GM12878 (cell line): ENCODE results near the gene PRRC2B. TPM values are rescaled to one million over a fixed set of nuclear protein-coding genes. Genes with fewer than 3 reads are reported as not detected.

Experiments used
- ATAC-seq: fragments of 200-7000 bp; cut with Tn5 transposase; 3 replicates; pipeline ENCODE4 v1.9.1; 2020; ENCODE audit warnings: mild to moderate bottlenecking, moderate library complexity
- BruUV-seq: library from RNA; stranded (reverse); fragments of 400-500 nt; replicated peaks from 2 replicates; lab custom pipeline; 2021; lab: Mats Ljungman, UMichigan
- CTCF ChIA-PET: fragments of 300-600 bp; sonication (Branson Sonifier 250); formaldehyde crosslinking; extraction: SDS; loops from one replicate; lab custom pipeline; 2021; ENCODE audit warnings: inconsistent platforms; lab: Yijun Ruan, JAX
- POLR2A ChIA-PET: fragments of 350-600 bp; formaldehyde crosslinking; extraction: SDS; loops from one replicate; lab custom pipeline; 2021; ENCODE audit warnings: inconsistent platforms; lab: Charles Lee
- RAD21 ChIA-PET: fragments of 300-600 bp; sonication (Branson Sonifier 250); formaldehyde crosslinking; loops from one replicate; lab custom pipeline; 2023; ENCODE audit warnings: antibody characterized with exemption; ENCODE audit not compliant: unreplicated experiment; lab: Charles Lee
- SMC1A ChIA-PET: fragments of 300-600 bp; sonication (Branson Sonifier 250); formaldehyde crosslinking; loops from one replicate; lab custom pipeline; 2023; ENCODE audit not compliant: unreplicated experiment, uncharacterized antibody; lab: Charles Lee
- DNase-seq: peaks from one replicate; pipeline ENCODE4 v3.0.0-alpha.2; 2011; ENCODE audit warnings: low read depth, low spot score
- FAIRE-seq: peaks from 3 replicates; lab custom pipeline; 2011; peaks lifted over from hg19 to GRCh38; lab: Jason Lieb, UNC
- H2AFZ ChIP-seq: 2 replicates; pipeline ENCODE4 v1.6.0; 2011; ENCODE audit warnings: low read depth, low read length, control low read depth; ENCODE audit not compliant: control insufficient read depth
- H3K27ac ChIP-seq: 2 replicates; pipeline ENCODE4 v1.5.1; 2011; ENCODE audit warnings: control low read depth; ENCODE audit not compliant: control insufficient read depth, insufficient read depth
- H3K27me3 ChIP-seq, 2 experiments: replicated peaks in 1 of 2; 2 replicates each; pipeline versions ENCODE4 v1.6.0 to v1.6.1; 2011; ENCODE audit warnings: low read length in 1 of 2; ENCODE audit not compliant: control insufficient read depth in 2 of 2, insufficient read depth in 2 of 2
- H3K36me3 ChIP-seq, 2 experiments: 2 replicates each; pipeline ENCODE4 v1.5.1; 2011; ENCODE audit warnings: low read length in 1 of 2; ENCODE audit not compliant: control insufficient read depth in 2 of 2, insufficient read depth in 2 of 2
- H3K4me1 ChIP-seq: 2 replicates; pipeline ENCODE4 v1.6.1; 2011; ENCODE audit warnings: mild to moderate bottlenecking, low read length, moderate library complexity, mixed read lengths; ENCODE audit not compliant: control insufficient read depth, insufficient read depth
- H3K4me2 ChIP-seq: 2 replicates; pipeline ENCODE4 v1.6.0; 2011; ENCODE audit warnings: control low read depth; ENCODE audit not compliant: control insufficient read depth, insufficient read depth
- H3K4me3 ChIP-seq: fragments of 200-600 bp; sonication (generic); 2 replicates; pipeline ENCODE4 v1.5.1; 2016
- H3K79me2 ChIP-seq: 2 replicates; pipeline ENCODE4 v1.6.0; 2011; ENCODE audit warnings: low read length; ENCODE audit not compliant: control insufficient read depth, insufficient read depth
- H3K9ac ChIP-seq: 2 replicates; pipeline ENCODE4 v1.8.0; 2011; ENCODE audit warnings: low read length, control low read depth, mixed read lengths; ENCODE audit not compliant: control insufficient read depth, insufficient read depth
- H3K9me3 ChIP-seq: replicated peaks from 3 replicates; pipeline ENCODE4 v1.5.1; 2011; ENCODE audit warnings: mild to moderate bottlenecking, low read length; ENCODE audit not compliant: control insufficient read depth, insufficient read depth
- H4K20me1 ChIP-seq: 2 replicates; pipeline ENCODE4 v1.6.0; 2011; ENCODE audit not compliant: control insufficient read depth, insufficient read depth
- BHLHE40 ChIP-seq, 2 experiments: fragments of 450-650 bp in 1 of 2; IDR thresholded peaks; 2 replicates each; pipeline ENCODE4 v1.6.1; 2011 to 2017; ENCODE audit warnings: low read depth in 2 of 2, borderline replicate concordance in 1 of 2, improper control_type of control experiment in 1 of 2, low read length in 1 of 2, mild to moderate bottlenecking in 1 of 2
- CBX5 ChIP-seq: sonication (generic); IDR thresholded peaks from 2 replicates; pipeline ENCODE4 v1.6.1; 2016; ENCODE audit warnings: low read depth, moderate library complexity, mild to moderate bottlenecking, inconsistent platforms
- EED ChIP-seq: sonication (generic); IDR thresholded peaks from 2 replicates; pipeline ENCODE4 v1.6.1; 2016; ENCODE audit warnings: antibody characterized with exemption, low read depth
- EGR1 ChIP-seq, 2 experiments: IDR thresholded peaks; 1 replicate in 1 of 2; 2 replicates in 1 of 2; pipeline ENCODE4 v1.6.1; 2011 to 2012; ENCODE audit warnings: low read depth in 2 of 2, low read length in 2 of 2, borderline replicate concordance in 1 of 2, mild to moderate bottlenecking in 1 of 2, moderate library complexity in 1 of 2
- NFIC ChIP-seq: IDR thresholded peaks from 2 replicates; pipeline ENCODE4 v1.6.1; 2012; ENCODE audit warnings: low read depth, mild to moderate bottlenecking, inconsistent platforms, low read length, moderate library complexity
- NR2C2 ChIP-seq: IDR thresholded peaks from 2 replicates; pipeline ENCODE4 v1.6.1; 2011; ENCODE audit warnings: borderline replicate concordance, low read depth; ENCODE audit not compliant: control insufficient read depth, insufficient read length
- POLR2A ChIP-seq: IDR thresholded peaks from 2 replicates; pipeline ENCODE4 v1.6.1; 2011; ENCODE audit warnings: low read depth, mild to moderate bottlenecking, low read length
- POLR2AphosphoS5 ChIP-seq: IDR thresholded peaks from 2 replicates; pipeline ENCODE4 v1.6.1; 2011; ENCODE audit warnings: mild to moderate bottlenecking, low read length, inconsistent platforms
- RAD51 ChIP-seq: fragments of 450-650 bp; IDR thresholded peaks from 2 replicates; pipeline ENCODE4 v1.6.1; 2016; ENCODE audit warnings: moderate library complexity, mild to moderate bottlenecking, inconsistent platforms
- RBBP5 ChIP-seq: fragments of 200-600 bp; sonication (generic); conservative IDR thresholded peaks from 2 replicates; pipeline ENCODE4 v1.6.1; 2016
- SMAD1 ChIP-seq: fragments of 450-650 bp; IDR thresholded peaks from 2 replicates; pipeline ENCODE4 v1.6.1; 2018; ENCODE audit warnings: mild to moderate bottlenecking, low read depth; ENCODE audit not compliant: partially characterized antibody
- SPI1 ChIP-seq: IDR thresholded peaks from 2 replicates; pipeline ENCODE4 v1.6.1; 2011; ENCODE audit warnings: low read depth, mild to moderate bottlenecking, low read length, moderate library complexity, borderline replicate concordance; ENCODE audit not compliant: insufficient read depth
- ZNF24 ChIP-seq: fragments of 450-650 bp; IDR thresholded peaks from 2 replicates; pipeline ENCODE4 v1.6.1; 2017; ENCODE audit warnings: antibody characterized with exemption, mild to moderate bottlenecking
- WGBS: methylation state at CpG from one replicate; pipeline ENCODE4 v1.1.6; 2016; ENCODE audit warnings: low lambda C conversion rate; ENCODE audit not compliant: insufficient replicate concordance, insufficient coverage; ENCODE audit errors: missing lambda C conversion rate; 5-methylcytosine and 5-hydroxymethylcytosine counted together
- in situ Hi-C: fragments of 300-500 bp; cut with MboI; formaldehyde crosslinking; loops from 9 replicates; pipeline ENCODE4 v1.14.3; 2018; ENCODE audit warnings: mixed read lengths
- intact Hi-C: fragments of 100-400 bp; cut with micrococcal nuclease; formaldehyde crosslinking; loops from one replicate; pipeline ENCODE4 v1.14.2; 2022; ENCODE audit not compliant: unreplicated experiment
- polyA plus RNA-seq, 11 experiments: library from polyadenylated mRNA; depleted of rRNA in 4 of 11; unstranded in 6 of 11; stranded (reverse) in 5 of 11; fragments of >200 nt; fragmentation: Nextera tagmentation in 4 of 11; fragmentation: Illumina TruSeq in 1 of 11; extraction: Ambion mirVana in 4 of 11; extraction: Trizol in 1 of 11; gene quantifications; 1 replicate in 1 of 11; 2 replicates in 10 of 11; pipeline versions ENCODE4 v1.2.1 to v1.2.3, GENCODE V29; 2011 to 2016; ENCODE audit warnings: inconsistent platforms in 2 of 11, missing spikeins in 2 of 11, low read depth in 1 of 11
- total RNA-seq, 4 experiments: library from RNA; depleted of rRNA in 3 of 4; stranded (reverse); fragments of >200 nt in 3 of 4; fragmentation: Illumina TruSeq in 1 of 4; extraction: Trizol in 1 of 4; gene quantifications; 2 replicates each; pipeline versions ENCODE4 v1.2.1 to v1.2.3, GENCODE V29; 2013 to 2021
- TF ChIP-seq, protein P1 (sequence below): fragments of 450-650 bp; IDR thresholded peaks from 2 replicates; pipeline ENCODE4 v1.6.1; 2017; ENCODE audit warnings: antibody characterized with exemption, mild to moderate bottlenecking, moderate library complexity
- TF ChIP-seq, protein P2 (sequence below), 3 experiments: IDR thresholded peaks in 2 of 3; conservative IDR thresholded peaks in 1 of 3; 2 replicates each; pipeline ENCODE4 v1.5.1; 2011; ENCODE audit warnings: low read depth in 3 of 3, low read length in 3 of 3, mild to moderate bottlenecking in 3 of 3, control low read depth in 2 of 3, moderate library complexity in 2 of 3, inconsistent platforms in 1 of 3, mixed read lengths in 1 of 3; ENCODE audit not compliant: control insufficient read depth in 2 of 3, insufficient read depth in 1 of 3; ENCODE audit errors: extremely low read depth in 1 of 3
- TF ChIP-seq, protein P3 (sequence below): fragments of 150-350 bp; IDR thresholded peaks from 2 replicates; pipeline ENCODE4 v1.6.1; 2014; ENCODE audit warnings: mild to moderate bottlenecking, low read depth, low read length

The PRRC2B gene
- total and polyA plus RNA-seq, 10 of the 15 experiments (the other 5 are each of a cell fraction or from before 2014, with no cell fraction given): 0.84 to 155 (median 28.7) TPM

DNA sequence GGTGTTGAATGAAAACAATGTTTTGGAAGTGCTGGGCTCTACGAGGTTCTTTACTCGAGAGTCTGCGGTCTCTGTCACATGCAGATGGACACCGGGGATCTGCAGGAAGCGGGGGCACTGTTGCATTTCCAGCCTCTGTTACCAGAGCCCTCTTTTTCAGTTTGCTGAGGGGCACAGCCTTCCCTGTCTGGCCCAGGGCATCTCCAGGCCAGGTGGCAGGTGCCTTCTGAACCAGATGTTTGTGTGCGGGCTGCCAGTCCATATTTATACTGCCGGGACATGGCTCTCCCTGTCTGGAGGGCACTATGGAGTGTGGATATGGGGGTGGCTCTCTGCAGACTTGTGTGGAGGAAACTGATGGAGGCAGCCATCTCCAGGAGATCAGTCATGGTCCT, 90.2 kb downstream of the PRRC2B start:
- no peak for DNase-seq
- peaks cover 63 to 69% of the 10 kb centered on the region in 2 experiments for H3K36me3 ChIP-seq
- FAIRE-seq: no peak
- no peaks in the 10 kb centered on the region for H3K4me1 ChIP-seq
- RAD21 ChIA-PET: no interaction called here
- POLR2A ChIA-PET: no interaction called here
- H3K9me3 ChIP-seq: no peaks in the 10 kb centered on the region
- in situ Hi-C loops: no loop called here
- no peak for ATAC-seq
- H3K4me2 ChIP-seq: no peak overlapping the region
- no peaks in the 10 kb centered on the region for H4K20me1 ChIP-seq
- 96% methylated on average over 7 of the region's 7 CpGs for WGBS
- BruUV-seq: no TSS peak
- TF ChIP-seq RAD51 (no peak), SPI1 (no peak), POLR2AphosphoS5 (no peak), EGR1 (IDR thresholded peaks at IDR 0.05; ENCODE audit: borderline replicate concordance in 1 of 2, low read depth in 2 of 2, low read length in 2 of 2) (no peak), POLR2A (no peak; the same call in 1 of the 2 replicates), CBX5 (no peak), SMAD1 (no peak), EED (no peak), ZNF24 (no peak), NR2C2 (no peak), NFIC (no peak), RBBP5 (no peak), BHLHE40 (IDR thresholded peaks at IDR 0.05; ENCODE audit: borderline replicate concordance in 1 of 2, low read depth in 2 of 2, low read length in 1 of 2) (no peak)
- TF ChIP-seq, protein P1, sequence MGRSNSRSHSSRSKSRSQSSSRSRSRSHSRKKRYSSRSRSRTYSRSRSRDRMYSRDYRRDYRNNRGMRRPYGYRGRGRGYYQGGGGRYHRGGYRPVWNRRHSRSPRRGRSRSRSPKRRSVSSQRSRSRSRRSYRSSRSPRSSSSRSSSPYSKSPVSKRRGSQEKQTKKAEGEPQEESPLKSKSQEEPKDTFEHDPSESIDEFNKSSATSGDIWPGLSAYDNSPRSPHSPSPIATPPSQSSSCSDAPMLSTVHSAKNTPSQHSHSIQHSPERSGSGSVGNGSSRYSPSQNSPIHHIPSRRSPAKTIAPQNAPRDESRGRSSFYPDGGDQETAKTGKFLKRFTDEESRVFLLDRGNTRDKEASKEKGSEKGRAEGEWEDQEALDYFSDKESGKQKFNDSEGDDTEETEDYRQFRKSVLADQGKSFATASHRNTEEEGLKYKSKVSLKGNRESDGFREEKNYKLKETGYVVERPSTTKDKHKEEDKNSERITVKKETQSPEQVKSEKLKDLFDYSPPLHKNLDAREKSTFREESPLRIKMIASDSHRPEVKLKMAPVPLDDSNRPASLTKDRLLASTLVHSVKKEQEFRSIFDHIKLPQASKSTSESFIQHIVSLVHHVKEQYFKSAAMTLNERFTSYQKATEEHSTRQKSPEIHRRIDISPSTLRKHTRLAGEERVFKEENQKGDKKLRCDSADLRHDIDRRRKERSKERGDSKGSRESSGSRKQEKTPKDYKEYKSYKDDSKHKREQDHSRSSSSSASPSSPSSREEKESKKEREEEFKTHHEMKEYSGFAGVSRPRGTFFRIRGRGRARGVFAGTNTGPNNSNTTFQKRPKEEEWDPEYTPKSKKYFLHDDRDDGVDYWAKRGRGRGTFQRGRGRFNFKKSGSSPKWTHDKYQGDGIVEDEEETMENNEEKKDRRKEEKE: no peak
- TF ChIP-seq, protein P2, sequence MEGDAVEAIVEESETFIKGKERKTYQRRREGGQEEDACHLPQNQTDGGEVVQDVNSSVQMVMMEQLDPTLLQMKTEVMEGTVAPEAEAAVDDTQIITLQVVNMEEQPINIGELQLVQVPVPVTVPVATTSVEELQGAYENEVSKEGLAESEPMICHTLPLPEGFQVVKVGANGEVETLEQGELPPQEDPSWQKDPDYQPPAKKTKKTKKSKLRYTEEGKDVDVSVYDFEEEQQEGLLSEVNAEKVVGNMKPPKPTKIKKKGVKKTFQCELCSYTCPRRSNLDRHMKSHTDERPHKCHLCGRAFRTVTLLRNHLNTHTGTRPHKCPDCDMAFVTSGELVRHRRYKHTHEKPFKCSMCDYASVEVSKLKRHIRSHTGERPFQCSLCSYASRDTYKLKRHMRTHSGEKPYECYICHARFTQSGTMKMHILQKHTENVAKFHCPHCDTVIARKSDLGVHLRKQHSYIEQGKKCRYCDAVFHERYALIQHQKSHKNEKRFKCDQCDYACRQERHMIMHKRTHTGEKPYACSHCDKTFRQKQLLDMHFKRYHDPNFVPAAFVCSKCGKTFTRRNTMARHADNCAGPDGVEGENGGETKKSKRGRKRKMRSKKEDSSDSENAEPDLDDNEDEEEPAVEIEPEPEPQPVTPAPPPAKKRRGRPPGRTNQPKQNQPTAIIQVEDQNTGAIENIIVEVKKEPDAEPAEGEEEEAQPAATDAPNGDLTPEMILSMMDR (IDR thresholded peaks at IDR 0.05 in 2 of 3, conservative IDR thresholded peaks at IDR 0.05 in 1 of 3; ENCODE audit: control insufficient read depth in 2 of 3, extremely low read depth in 1 of 3, insufficient read depth in 1 of 3, low read depth in 3 of 3, low read length in 3 of 3): no peak
- TF ChIP-seq, protein P3, sequence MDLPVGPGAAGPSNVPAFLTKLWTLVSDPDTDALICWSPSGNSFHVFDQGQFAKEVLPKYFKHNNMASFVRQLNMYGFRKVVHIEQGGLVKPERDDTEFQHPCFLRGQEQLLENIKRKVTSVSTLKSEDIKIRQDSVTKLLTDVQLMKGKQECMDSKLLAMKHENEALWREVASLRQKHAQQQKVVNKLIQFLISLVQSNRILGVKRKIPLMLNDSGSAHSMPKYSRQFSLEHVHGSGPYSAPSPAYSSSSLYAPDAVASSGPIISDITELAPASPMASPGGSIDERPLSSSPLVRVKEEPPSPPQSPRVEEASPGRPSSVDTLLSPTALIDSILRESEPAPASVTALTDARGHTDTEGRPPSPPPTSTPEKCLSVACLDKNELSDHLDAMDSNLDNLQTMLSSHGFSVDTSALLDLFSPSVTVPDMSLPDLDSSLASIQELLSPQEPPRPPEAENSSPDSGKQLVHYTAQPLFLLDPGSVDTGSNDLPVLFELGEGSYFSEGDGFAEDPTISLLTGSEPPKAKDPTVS: no peak
- SMC1A ChIA-PET: no interaction called here
- CTCF ChIA-PET: no interaction called here
- H3K4me3 ChIP-seq: no peak overlapping the region
- no peaks in the 10 kb centered on the region for H3K79me2 ChIP-seq
- no peaks in the 10 kb centered on the region for H3K27me3 ChIP-seq
- H3K27ac ChIP-seq: no peak overlapping the region
- H2AFZ ChIP-seq: no peak overlapping the region
- H3K9ac ChIP-seq: no peak overlapping the region
- intact Hi-C loops: no loop called here
